Measurements from ENCODE around the gene RNF145.
"Not testable (repeated sequence)": the region's sequence is repeated elsewhere in the genome, so short reads cannot be mapped to it uniquely, and the experiment has no call there.

The RNF145 gene

DNA sequence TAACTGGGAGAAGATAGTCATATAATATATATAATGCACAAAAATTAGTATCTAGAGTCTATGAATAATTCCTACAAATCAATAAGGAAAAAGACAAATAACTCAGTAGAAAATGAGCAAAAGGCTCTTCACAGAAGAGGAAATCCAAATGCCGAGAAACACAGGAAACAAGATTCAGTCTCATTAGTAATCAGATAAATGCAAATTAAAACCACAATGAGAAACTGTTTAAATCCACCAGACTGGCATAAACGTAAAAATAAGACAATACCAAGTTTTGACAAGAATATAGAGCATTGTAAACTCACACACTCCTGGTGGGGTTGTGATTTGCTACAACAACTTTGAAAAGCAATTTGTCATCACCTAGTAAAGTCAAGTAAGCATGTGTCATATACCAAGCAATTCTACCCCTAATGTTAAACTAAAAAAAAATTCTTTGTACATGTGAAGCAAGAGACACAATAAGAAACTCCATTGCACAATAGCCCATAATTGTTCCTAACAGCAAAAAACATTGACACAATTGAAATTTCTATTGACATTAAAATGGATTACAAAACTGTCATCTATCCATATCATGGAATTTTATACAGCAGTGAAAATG, 32.7 kb upstream of the RNF145 start:
- Histone ChIP-seq H3K27ac (peak overlapping the region; percentile 79), H3K27me3 (no peaks in the 10 kb centered on the region), H3K36me3 (no peaks in the 10 kb centered on the region), H3K4me1 (ENCODE audit: control insufficient read depth in 1 of 2, insufficient read depth in 1 of 2, low read depth in 1 of 2, low read length in 1 of 2) (peaks cover 14 to 17% of the 10 kb centered on the region in 2 experiments), H3K9me3 (no peaks in the 10 kb centered on the region), H3K4me3 (ENCODE audit: low read depth in 1 of 2, low read length in 1 of 2) (no peak overlapping the region)
- TF ChIP-seq, protein P1, sequence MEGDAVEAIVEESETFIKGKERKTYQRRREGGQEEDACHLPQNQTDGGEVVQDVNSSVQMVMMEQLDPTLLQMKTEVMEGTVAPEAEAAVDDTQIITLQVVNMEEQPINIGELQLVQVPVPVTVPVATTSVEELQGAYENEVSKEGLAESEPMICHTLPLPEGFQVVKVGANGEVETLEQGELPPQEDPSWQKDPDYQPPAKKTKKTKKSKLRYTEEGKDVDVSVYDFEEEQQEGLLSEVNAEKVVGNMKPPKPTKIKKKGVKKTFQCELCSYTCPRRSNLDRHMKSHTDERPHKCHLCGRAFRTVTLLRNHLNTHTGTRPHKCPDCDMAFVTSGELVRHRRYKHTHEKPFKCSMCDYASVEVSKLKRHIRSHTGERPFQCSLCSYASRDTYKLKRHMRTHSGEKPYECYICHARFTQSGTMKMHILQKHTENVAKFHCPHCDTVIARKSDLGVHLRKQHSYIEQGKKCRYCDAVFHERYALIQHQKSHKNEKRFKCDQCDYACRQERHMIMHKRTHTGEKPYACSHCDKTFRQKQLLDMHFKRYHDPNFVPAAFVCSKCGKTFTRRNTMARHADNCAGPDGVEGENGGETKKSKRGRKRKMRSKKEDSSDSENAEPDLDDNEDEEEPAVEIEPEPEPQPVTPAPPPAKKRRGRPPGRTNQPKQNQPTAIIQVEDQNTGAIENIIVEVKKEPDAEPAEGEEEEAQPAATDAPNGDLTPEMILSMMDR (IDR thresholded peaks at IDR 0.05): no peak

DNA sequence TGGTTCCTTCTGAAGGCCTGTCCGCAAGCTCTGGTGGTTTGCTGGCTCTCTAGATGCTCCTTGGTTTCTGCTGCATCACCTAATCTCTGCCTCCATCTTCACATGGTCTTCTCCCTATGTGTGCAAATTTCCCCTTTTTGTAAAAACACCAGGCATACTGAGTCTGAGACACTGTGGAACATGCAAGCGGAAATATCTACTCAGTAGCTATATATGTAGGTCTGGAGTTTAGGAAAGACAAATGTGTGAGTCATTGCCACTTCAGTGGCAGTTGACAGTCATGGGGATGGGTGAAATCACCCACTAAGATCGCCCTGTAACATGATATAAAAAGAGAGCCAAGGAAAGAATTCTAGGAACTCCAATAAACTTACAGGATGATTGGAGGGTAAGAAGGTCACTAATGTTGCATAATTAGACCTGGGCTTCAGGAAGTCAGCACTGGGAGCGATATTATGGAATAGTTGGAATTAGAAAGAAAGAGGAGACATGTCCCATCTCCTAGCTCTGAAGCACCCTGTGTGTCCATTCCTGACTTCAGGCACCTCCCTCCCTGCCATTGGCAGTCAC, 31.0 kb upstream of the RNF145 start:
- H3K36me3 ChIP-seq: no peaks in the 10 kb centered on the region
- no peak overlapping the region for H3K27ac ChIP-seq
- no peak overlapping the region for H3K4me3 ChIP-seq (ENCODE audit: low read depth in 1 of 2, low read length in 1 of 2)
- TF ChIP-seq, protein P1 (IDR thresholded peaks at IDR 0.05): no peak
- H3K27me3 ChIP-seq: no peaks in the 10 kb centered on the region
- H3K4me1 ChIP-seq (ENCODE audit: control insufficient read depth in 1 of 2, insufficient read depth in 1 of 2, low read depth in 1 of 2, low read length in 1 of 2): peaks cover 14 to 17% of the 10 kb centered on the region in 2 experiments
- no peaks in the 10 kb centered on the region for H3K9me3 ChIP-seq

DNA sequence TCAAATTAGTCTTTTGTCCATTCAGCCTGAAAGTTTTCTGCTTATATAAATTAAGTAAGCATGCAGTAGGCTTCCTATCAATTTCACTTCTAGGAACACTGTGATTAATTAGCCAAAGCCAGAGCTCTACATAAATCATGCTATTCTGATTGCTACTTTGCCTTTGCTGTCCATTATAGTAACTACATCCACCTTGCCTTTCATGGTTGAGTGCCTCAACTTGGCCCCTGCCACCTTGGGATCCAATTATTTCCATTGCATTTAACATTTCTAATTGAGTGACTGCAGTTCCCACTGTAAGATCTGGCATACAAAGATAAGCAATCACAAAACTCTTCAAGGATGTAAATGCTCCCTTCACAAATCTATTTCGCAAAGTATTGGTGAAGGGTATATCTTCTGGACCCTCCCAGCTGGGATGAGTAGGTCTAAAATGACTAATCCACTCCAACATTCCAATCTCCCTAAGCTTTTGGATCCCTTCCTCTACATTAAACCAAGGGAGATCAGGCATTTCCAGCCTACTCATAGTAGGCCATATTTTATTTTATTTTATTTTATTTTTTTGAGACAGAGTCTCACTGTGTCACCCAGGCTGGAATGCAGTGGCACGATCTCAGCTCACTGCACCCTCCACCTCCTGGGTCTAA, 26.6 kb upstream of the RNF145 start:
- H3K4me3 ChIP-seq (ENCODE audit: low read depth in 1 of 2, low read length in 1 of 2); H3K9me3 ChIP-seq; H3K36me3 ChIP-seq; H3K4me1 ChIP-seq (ENCODE audit: control insufficient read depth in 1 of 2, insufficient read depth in 1 of 2, low read depth in 1 of 2, low read length in 1 of 2); H3K27ac ChIP-seq; H3K27me3 ChIP-seq: not testable (repeated sequence)

DNA sequence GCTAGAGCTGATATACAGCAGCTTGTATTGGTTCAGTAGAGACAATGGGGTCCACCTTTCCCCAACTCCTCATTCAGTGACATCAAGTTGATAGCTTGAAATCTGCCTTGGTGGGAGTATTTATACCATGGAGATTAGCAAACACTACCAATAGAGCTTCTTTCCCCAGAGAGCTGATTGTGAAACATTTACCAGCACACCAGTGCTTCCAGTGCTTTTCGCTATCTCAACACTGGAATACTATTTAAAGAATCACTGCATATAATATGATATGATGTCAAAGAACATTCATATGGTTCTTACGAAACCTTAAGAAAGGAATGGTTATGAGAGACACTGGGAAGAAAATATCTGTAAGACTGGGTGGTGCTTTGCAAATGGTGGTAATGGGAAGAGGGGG, 21.8 kb upstream of the RNF145 start:
- no peaks in the 10 kb centered on the region for H3K9me3 ChIP-seq
- H3K27me3 ChIP-seq: no peaks in the 10 kb centered on the region
- TF ChIP-seq, protein P1 (IDR thresholded peaks at IDR 0.05): no peak
- no peak overlapping the region for H3K4me3 ChIP-seq (ENCODE audit: low read depth in 1 of 2, low read length in 1 of 2)
- peak overlapping the region; percentile 43 for H3K27ac ChIP-seq
- H3K36me3 ChIP-seq: no peaks in the 10 kb centered on the region
- peaks cover 41 to 50% of the 10 kb centered on the region in 2 experiments for H3K4me1 ChIP-seq (ENCODE audit: control insufficient read depth in 1 of 2, insufficient read depth in 1 of 2, low read depth in 1 of 2, low read length in 1 of 2)

DNA sequence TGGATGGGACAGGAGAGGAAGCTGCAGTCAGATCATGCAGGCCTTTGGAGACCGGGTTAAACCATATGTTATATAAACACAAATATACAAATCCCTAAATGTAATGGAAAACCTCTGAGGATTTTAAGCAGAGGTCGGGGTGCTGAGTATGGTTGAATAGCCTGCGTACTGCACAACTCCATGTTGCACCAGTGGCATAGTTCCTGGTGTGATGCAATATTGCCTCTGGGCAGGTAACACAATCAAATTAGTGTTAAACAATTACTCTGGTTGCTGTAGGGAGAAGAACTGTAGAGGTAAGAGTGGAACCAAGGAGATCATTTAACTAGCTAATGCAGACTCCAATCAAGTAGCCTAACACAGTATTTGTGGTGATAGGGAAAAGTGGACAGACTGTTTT, 21.3 kb upstream of the RNF145 start:
- peak overlapping the region; percentile 43 for H3K27ac ChIP-seq
- no peaks in the 10 kb centered on the region for H3K36me3 ChIP-seq
- H3K27me3 ChIP-seq: no peaks in the 10 kb centered on the region
- H3K4me1 ChIP-seq (ENCODE audit: control insufficient read depth in 1 of 2, insufficient read depth in 1 of 2, low read depth in 1 of 2, low read length in 1 of 2): peaks cover 43 to 54% of the 10 kb centered on the region in 2 experiments
- no peaks in the 10 kb centered on the region for H3K9me3 ChIP-seq
- TF ChIP-seq, protein P1 (IDR thresholded peaks at IDR 0.05): no peak
- no peak overlapping the region for H3K4me3 ChIP-seq (ENCODE audit: low read depth in 1 of 2, low read length in 1 of 2)

DNA sequence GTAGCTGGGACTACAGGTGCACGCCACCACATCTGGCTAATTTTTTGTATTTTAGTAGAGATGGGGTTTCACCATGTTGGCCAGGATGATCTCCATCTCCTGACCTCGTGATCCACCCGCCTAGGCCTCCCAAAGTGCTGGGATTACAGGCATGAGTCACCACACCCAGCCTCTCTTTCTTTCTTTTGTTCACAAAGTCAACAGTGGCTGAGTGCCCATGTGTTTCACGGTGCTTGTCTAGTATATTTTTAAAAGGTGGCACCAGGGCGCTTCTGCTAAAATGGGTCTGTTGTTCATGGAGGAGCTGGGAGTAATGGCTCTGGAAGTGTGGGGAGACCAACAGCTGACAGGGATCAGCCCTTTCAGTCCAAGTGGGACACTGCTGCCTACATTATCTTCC, 18.7 kb upstream of the RNF145 start:
- not testable (repeated sequence) for H3K36me3 ChIP-seq, H3K27me3 ChIP-seq, H3K9me3 ChIP-seq
- Histone ChIP-seq H3K4me3 (ENCODE audit: low read depth in 1 of 2, low read length in 1 of 2) (peak overlapping the region in 1 of 2 experiments; percentile 5), H3K4me1 (ENCODE audit: control insufficient read depth in 1 of 2, insufficient read depth in 1 of 2, low read depth in 1 of 2, low read length in 1 of 2) (peaks cover 45 to 54% of the 10 kb centered on the region in 2 experiments), H3K27ac (peak overlapping the region; percentile 67)

Measured in neutrophil (primary cell).